Dermis microvascular lymphatic vessel endothelial cell (primary cell): ENCODE results near the gene EFCAB12. TPM values are rescaled to one million over a fixed set of nuclear protein-coding genes. Genes with fewer than 3 reads are reported as not detected.

Source experiments
- DNase-seq, 2 donors: peaks; one replicate each; pipeline versions ENCODE4 v3.0.0 to v3.0.0-alpha.2; 2010; ENCODE audit warnings: low read depth in 2 of 2
- total RNA-seq: library from RNA; depleted of rRNA; stranded (reverse); fragments of >200 nt; gene quantifications from 2 replicates; pipeline ENCODE4 v1.2.1, GENCODE V29; 2014

Gene EFCAB12
- total RNA-seq = under 0.01 TPM in 2 replicates

GRCh38 chr3:129428376-129429079 lies at the start of gene EFCAB12:
Gene EFCAB12 (minus strand): TSS chr3:129428636. CDS start chr3:129428488, 148 bp downstream.
- peak; percentile 74 to 91 for DNase-seq

- DNase-seq = no peak
These were observed 48.1 kb upstream of the EFCAB12 start for GRCh38 chr3:129476586-129476985.

- DNase-seq = no peak
These were observed 47.4 kb upstream of the EFCAB12 start for GRCh38 chr3:129475863-129476262.

- DNase-seq = no peak
These were observed 46.8 kb upstream of the EFCAB12 start for GRCh38 chr3:129474984-129475804.

GRCh38 chr3:129473769-129474152 lies 45.3 kb upstream of the EFCAB12 start:
- DNase-seq = no peak

- no peak for DNase-seq
These were observed 44.8 kb upstream of the EFCAB12 start for GRCh38 chr3:129473067-129473768.

- no peak for DNase-seq
These were observed 42.4 kb upstream of the EFCAB12 start for GRCh38 chr3:129470861-129471260.

- DNase-seq = peak in 1 of 2 donors; percentile 31
These were observed 40.6 kb upstream of the EFCAB12 start for GRCh38 chr3:129469026-129469425.

- DNase-seq = no peak
These were observed 39.5 kb upstream of the EFCAB12 start for GRCh38 chr3:129467932-129468331.

GRCh38 chr3:129463716-129464115 lies 35.3 kb upstream of the EFCAB12 start:
- no peak for DNase-seq

- no peak for DNase-seq
These were observed 34.7 kb upstream of the EFCAB12 start for GRCh38 chr3:129463094-129463493.

- no peak for DNase-seq
These were observed 34.0 kb upstream of the EFCAB12 start for GRCh38 chr3:129462361-129462968.

GRCh38 chr3:129461461-129462146 lies 33.2 kb upstream of the EFCAB12 start:
- no peak for DNase-seq

- DNase-seq = no peak
These were observed 32.6 kb upstream of the EFCAB12 start for GRCh38 chr3:129461022-129461421.

GRCh38 chr3:129460572-129460971 lies 32.1 kb upstream of the EFCAB12 start:
- DNase-seq = no peak

GRCh38 chr3:129460155-129460554 lies 31.7 kb upstream of the EFCAB12 start:
- no peak for DNase-seq

GRCh38 chr3:129453732-129454131 lies 25.3 kb upstream of the EFCAB12 start:
- no peak for DNase-seq

GRCh38 chr3:129449279-129450115 lies 21.1 kb upstream of the EFCAB12 start:
- peak in 1 of 2 donors; percentile 50 for DNase-seq

- no peak for DNase-seq
These were observed 19.9 kb upstream of the EFCAB12 start for GRCh38 chr3:129448186-129448895.

GRCh38 chr3:129446926-129447325 lies 18.5 kb upstream of the EFCAB12 start:
- DNase-seq = no peak
